ENCODE data around the gene RPL12. TPM values are rescaled to one million over a fixed set of nuclear protein-coding genes. Genes with fewer than 3 reads are reported as not detected.

Gene RPL12
- total RNA-seq, 4 donors from 2014 or later: 2,005 to 2,223 (median 2,119) TPM

DNA sequence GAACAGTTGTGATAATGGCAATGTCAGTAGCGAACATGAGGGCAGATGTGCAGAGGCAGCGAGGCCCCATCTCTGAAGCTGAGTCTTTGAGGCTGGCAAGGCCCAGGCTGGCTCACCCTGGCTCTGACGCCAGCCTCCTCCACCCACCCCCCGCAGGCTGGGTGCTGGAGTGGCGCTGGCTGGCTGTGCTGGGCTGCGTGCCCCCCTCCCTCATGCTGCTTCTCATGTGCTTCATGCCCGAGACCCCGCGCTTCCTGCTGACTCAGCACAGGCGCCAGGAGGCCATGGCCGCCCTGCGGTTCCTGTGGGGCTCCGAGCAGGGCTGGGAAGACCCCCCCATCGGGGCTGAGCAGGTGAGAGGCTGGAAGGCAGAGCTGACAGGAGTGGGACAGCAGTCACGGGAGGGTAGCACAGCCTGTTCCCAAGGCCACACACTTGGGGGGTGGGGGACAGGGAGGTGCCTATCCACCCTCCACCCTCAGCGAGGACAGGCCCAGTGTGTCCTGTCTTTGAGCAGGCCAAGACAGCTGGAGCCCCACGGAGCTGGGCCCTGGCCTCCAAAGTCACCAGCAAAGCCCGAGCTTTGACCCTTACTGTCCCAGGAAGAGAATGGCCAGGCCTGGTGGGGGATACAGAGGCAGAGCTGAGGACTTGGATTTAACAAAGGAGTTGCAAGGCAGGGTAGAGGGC is 48.7 kb downstream of the RPL12 start:
- H3K27me3 ChIP-seq: no peaks in the 10 kb centered on the region
- WGBS, 2 donors: 78 to 80% methylated on average over 5 to 10 of the region's 18 CpGs
- TF ChIP-seq POLR2A (IDR thresholded peaks at IDR 0.05) (no peak), EP300 (IDR thresholded peaks at IDR 0.05) (no peak)
- TF ChIP-seq, protein P1, sequence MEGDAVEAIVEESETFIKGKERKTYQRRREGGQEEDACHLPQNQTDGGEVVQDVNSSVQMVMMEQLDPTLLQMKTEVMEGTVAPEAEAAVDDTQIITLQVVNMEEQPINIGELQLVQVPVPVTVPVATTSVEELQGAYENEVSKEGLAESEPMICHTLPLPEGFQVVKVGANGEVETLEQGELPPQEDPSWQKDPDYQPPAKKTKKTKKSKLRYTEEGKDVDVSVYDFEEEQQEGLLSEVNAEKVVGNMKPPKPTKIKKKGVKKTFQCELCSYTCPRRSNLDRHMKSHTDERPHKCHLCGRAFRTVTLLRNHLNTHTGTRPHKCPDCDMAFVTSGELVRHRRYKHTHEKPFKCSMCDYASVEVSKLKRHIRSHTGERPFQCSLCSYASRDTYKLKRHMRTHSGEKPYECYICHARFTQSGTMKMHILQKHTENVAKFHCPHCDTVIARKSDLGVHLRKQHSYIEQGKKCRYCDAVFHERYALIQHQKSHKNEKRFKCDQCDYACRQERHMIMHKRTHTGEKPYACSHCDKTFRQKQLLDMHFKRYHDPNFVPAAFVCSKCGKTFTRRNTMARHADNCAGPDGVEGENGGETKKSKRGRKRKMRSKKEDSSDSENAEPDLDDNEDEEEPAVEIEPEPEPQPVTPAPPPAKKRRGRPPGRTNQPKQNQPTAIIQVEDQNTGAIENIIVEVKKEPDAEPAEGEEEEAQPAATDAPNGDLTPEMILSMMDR (IDR thresholded peaks at IDR 0.05): no peak
- no peaks in the 10 kb centered on the region for H3K9me3 ChIP-seq
- H3K27ac ChIP-seq: no peak overlapping the region
- DNase-seq (ENCODE audit: low spot score in 2 of 2): no peak
- H3K4me1 ChIP-seq: peaks cover 0 to 18% (median 12%) of the 10 kb centered on the region in 4 donors
- peaks cover 2 to 76% (median 15%) of the 10 kb centered on the region in 3 donors for H3K36me3 ChIP-seq
- no peak overlapping the region for H3K4me3 ChIP-seq

GRCh38 chr9:127399736-127400269 is 51.4 kb downstream of the RPL12 start:
- peaks cover 0 to 25% (median 13%) of the 10 kb centered on the region in 4 donors for H3K4me1 ChIP-seq
- 90 to 97% methylated on average over 14 of the region's 14 CpGs for WGBS, 2 donors

GRCh38 chr9:127398715-127399400 is 52.3 kb downstream of the RPL12 start:
- no peaks in the 10 kb centered on the region for H3K9me3 ChIP-seq
- no peak overlapping the region for H3K4me3 ChIP-seq
- 83 to 89% methylated on average over 11 to 13 of the region's 13 CpGs for WGBS, 2 donors
- no peak for TF ChIP-seq POLR2A (IDR thresholded peaks at IDR 0.05)
- TF ChIP-seq, protein P1 (IDR thresholded peaks at IDR 0.05): no peak
- H3K27me3 ChIP-seq: no peaks in the 10 kb centered on the region
- no peak overlapping the region for H3K27ac ChIP-seq
- H3K4me1 ChIP-seq: peaks cover 0 to 25% (median 13%) of the 10 kb centered on the region in 4 donors
- peaks cover 0 to 39% (median 5%) of the 10 kb centered on the region in 3 donors for H3K36me3 ChIP-seq
- DNase-seq (ENCODE audit: low spot score in 2 of 2): no peak

More at GRCh38 chr9:127399736-127400269, 51.4 kb downstream of the RPL12 start:
- no peaks in the 10 kb centered on the region for H3K27me3 ChIP-seq
- no peak for TF ChIP-seq EP300 (IDR thresholded peaks at IDR 0.05)
- no peak for TF ChIP-seq POLR2A (IDR thresholded peaks at IDR 0.05)
- TF ChIP-seq, protein P1 (IDR thresholded peaks at IDR 0.05): no peak
- no peak overlapping the region for H3K27ac ChIP-seq
- H3K9me3 ChIP-seq: no peaks in the 10 kb centered on the region
- H3K36me3 ChIP-seq: peaks cover 0 to 49% (median 6%) of the 10 kb centered on the region in 3 donors
- no peak for DNase-seq (ENCODE audit: low spot score in 2 of 2)
- H3K4me3 ChIP-seq: no peak overlapping the region

DNA sequence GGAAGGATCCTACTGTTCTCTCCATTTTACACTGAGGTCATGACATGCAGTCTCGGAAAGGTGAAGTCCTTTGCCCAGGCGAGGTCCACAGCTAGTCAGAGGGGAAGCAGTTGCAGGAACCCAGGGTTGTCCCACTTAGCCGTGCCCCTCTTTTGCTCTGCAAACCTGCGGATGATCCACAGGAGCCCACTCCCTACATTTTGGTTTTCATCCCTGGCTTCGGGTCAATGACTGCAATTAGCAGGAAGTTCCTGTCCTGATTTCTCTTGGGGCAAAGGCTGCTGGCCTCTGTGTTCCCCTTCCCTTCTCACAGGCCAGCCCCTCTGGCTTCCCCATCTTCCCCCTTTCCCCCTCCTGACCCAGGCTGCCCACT is 52.9 kb downstream of the RPL12 start:
- Histone ChIP-seq H3K4me3 (peak overlapping the region; percentile 61 to 98 (median 85)), H3K9me3 (no peaks in the 10 kb centered on the region), H3K4me1 (peaks cover 0 to 25% (median 13%) of the 10 kb centered on the region in 4 donors), H3K27ac (peak overlapping the region in 1 of 4 donors; percentile 86), H3K27me3 (no peaks in the 10 kb centered on the region), H3K36me3 (peaks cover 0 to 33% (median 0%) of the 10 kb centered on the region in 3 donors)
- no peak for TF ChIP-seq EP300 (IDR thresholded peaks at IDR 0.05)
- TF ChIP-seq, protein P1 (IDR thresholded peaks at IDR 0.05): peak in 3 of 5 experiments; percentile 0 to 4 (median 1)
- TF ChIP-seq POLR2A (IDR thresholded peaks at IDR 0.05): no peak
- no peak for DNase-seq (ENCODE audit: low spot score in 2 of 2)
- WGBS, 2 donors: 29 to 40% methylated on average over 5 of the region's 5 CpGs

Small RNA genes lying within 50 kb of the gene (small RNA-seq; reads per million reads assigned to genes)
- gene RF00019 (not detected), gene SNORA65 (103 reads per million, percentile 96 among the genes with 10 or more reads in this experiment)

Other genes with a start within 250 kb of the RPL12 start
- 10 to 100 TPM; 28.4 to 59.7 (median 39.1) TPM for gene GARNL3, start 186.6 kb downstream of the RPL12 start, total RNA-seq
- gene SLC2A8, start 54.2 kb downstream of the RPL12 start, total RNA-seq: 10 to 100 TPM; 30.4 to 46.2 (median 31.7) TPM
- 10 to 100 TPM; 11.6 to 18.0 (median 13.0) TPM for gene ZNF79, start 27.0 kb downstream of the RPL12 start, total RNA-seq
- 10 to 100 TPM; 18.8 to 44.1 (median 28.3) TPM for gene LRSAM1, start 104 bp upstream of the RPL12 start, total RNA-seq
- gene STXBP1, start 160.9 kb upstream of the RPL12 start, total RNA-seq: 100 to 1,000 TPM in 3 of 4 donors, 10 to 100 TPM in 1; 96.3 to 142 (median 105) TPM

Measured in tibial nerve (tissue), 4 donors.